Neutrophil (primary cell): ENCODE data around the gene SENP5.
A peak's percentile ranks its signal among the peaks of the same experiment; 100 is the strongest.

Source experiments
- H3K27ac ChIP-seq: fragments of 200-600 bp; sonication (generic); 2 replicates; pipeline ENCODE4 v1.5.1; 2016; ENCODE audit warnings: mild to moderate bottlenecking, moderate library complexity
- H3K27me3 ChIP-seq: fragments of 200-600 bp; sonication (generic); 2 replicates; pipeline ENCODE4 v1.6.0; 2016; ENCODE audit warnings: mild to moderate bottlenecking
- H3K36me3 ChIP-seq: fragments of 200-600 bp; sonication (generic); 2 replicates; pipeline ENCODE4 v1.5.1; 2017
- H3K4me1 ChIP-seq, 2 experiments: fragments of 200-600 bp in 1 of 2; sonication (generic) in 1 of 2; 1 replicate in 1 of 2; 2 replicates in 1 of 2; pipeline versions ENCODE4 v1.5.1 to v1.6.1; 2013 to 2016; ENCODE audit warnings: low read depth in 1 of 2, low read length in 1 of 2, mild to moderate bottlenecking in 1 of 2, moderate library complexity in 1 of 2; ENCODE audit not compliant: control insufficient read depth in 1 of 2, insufficient read depth in 1 of 2
- H3K4me3 ChIP-seq, 2 experiments: fragments of 200-600 bp in 1 of 2; sonication (generic) in 1 of 2; 1 replicate in 1 of 2; 2 replicates in 1 of 2; pipeline ENCODE4 v1.5.1; 2013 to 2016; ENCODE audit warnings: low read depth in 1 of 2, low read length in 1 of 2, mild to moderate bottlenecking in 1 of 2, moderate library complexity in 1 of 2
- H3K9me3 ChIP-seq: fragments of 200-600 bp; sonication (generic); 2 replicates; pipeline ENCODE4 v1.5.1; 2016
- TF ChIP-seq, protein P1 (sequence below): fragments of 200-600 bp; sonication (generic); IDR thresholded peaks from 2 replicates; pipeline ENCODE4 v1.5.1; 2016; ENCODE audit warnings: antibody characterized with exemption

The SENP5 gene

DNA sequence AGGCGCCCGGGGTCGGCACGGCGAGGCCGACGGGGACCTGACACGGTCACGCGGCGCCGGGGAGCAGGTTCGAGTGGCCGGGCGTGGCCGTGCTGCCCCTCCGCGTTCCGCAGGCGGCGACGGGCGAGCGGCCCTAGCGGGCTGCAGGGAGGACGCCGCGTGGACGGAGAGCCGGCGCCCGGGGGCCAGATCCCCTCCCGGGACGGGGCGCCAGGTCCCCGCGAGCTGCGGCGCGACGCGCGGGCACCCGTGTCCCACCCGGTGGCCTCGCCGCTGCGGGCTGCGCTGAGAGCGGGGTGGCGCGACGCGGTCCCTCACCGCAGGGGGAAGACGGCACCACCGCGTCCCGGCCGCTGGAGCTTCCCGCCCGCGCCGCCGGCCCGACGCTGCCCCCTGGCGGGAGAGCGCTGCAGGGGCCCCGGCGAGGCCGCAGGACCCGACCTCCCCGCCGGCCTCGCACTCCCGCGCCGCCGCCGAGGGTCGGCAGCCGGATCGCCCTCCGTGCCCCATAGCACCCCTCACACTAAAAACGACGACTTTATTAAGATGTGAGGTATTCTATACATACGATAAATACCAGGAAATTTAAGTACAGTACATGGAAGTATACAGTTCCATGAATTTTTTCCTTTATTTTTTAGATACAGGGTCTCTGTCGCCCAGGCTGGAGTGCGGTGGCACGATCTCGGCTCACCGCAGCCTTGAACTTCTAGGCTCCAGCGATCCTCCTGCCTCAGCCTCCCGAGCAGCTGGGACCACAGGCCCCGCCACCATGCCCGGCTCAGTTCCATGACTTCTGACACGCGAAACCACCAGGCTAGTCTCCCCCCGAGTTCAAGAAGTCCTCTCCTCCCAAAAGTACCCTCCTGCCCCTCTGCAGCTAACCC is 102.2 kb downstream of the SENP5 start:
- peak overlapping the region; percentile 62 for H3K27ac ChIP-seq
- H3K36me3 ChIP-seq, result no peaks in the 10 kb centered on the region

GRCh38 chr3:196970547-196971093 is 102.9 kb downstream of the SENP5 start:
- Histone ChIP-seq H3K36me3 (no peaks in the 10 kb centered on the region), H3K9me3 (no peaks in the 10 kb centered on the region), H3K4me1 (peaks cover 9 to 14% of the 10 kb centered on the region in 2 experiments), H3K27ac (no peak overlapping the region), H3K27me3 (peaks cover 32% of the 10 kb centered on the region), H3K4me3 (no peak overlapping the region)
- TF ChIP-seq, protein P1, sequence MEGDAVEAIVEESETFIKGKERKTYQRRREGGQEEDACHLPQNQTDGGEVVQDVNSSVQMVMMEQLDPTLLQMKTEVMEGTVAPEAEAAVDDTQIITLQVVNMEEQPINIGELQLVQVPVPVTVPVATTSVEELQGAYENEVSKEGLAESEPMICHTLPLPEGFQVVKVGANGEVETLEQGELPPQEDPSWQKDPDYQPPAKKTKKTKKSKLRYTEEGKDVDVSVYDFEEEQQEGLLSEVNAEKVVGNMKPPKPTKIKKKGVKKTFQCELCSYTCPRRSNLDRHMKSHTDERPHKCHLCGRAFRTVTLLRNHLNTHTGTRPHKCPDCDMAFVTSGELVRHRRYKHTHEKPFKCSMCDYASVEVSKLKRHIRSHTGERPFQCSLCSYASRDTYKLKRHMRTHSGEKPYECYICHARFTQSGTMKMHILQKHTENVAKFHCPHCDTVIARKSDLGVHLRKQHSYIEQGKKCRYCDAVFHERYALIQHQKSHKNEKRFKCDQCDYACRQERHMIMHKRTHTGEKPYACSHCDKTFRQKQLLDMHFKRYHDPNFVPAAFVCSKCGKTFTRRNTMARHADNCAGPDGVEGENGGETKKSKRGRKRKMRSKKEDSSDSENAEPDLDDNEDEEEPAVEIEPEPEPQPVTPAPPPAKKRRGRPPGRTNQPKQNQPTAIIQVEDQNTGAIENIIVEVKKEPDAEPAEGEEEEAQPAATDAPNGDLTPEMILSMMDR, result no peak

More for the DNA sequence above, 102.2 kb downstream of the SENP5 start:
- TF ChIP-seq, protein P1, result peak; percentile 89
- peaks cover 9 to 14% of the 10 kb centered on the region in 2 experiments for H3K4me1 ChIP-seq
- H3K27me3 ChIP-seq, result peaks cover 32% of the 10 kb centered on the region
- H3K4me3 ChIP-seq, result peak overlapping the region; percentile 80 to 91
- no peaks in the 10 kb centered on the region for H3K9me3 ChIP-seq

- Histone ChIP-seq H3K9me3 (no peaks in the 10 kb centered on the region), H3K36me3 (no peaks in the 10 kb centered on the region), H3K4me1 (peaks cover 9 to 14% of the 10 kb centered on the region in 2 experiments), H3K27me3 (peaks cover 32% of the 10 kb centered on the region), H3K27ac (no peak overlapping the region), H3K4me3 (no peak overlapping the region)
- TF ChIP-seq, protein P1, result no peak
Observed at GRCh38 chr3:196971094-196971698, 103.5 kb downstream of the SENP5 start.

DNA sequence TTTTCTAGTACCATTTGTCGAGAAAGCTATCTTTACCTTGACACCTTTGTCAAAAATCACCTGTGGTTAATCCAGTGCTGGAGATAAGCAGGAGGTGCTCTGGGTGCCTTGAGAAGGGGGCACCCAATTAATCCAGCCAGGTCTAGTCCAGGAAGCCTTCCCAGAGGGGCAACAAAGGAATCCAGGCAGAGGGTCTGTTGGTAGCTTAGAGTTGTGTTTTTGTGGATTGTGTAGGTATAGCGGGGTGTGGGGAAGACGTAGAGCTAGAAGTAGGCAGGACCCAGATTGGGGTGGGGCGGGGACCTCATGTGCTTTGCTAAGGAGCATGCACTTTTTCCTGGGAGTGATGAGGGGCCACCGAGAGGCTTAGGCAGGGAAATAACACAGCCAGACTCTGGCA is 106.9 kb downstream of the SENP5 start:
- no peak overlapping the region for H3K27ac ChIP-seq
- peaks cover 13% of the 10 kb centered on the region for H3K27me3 ChIP-seq
- peaks cover 0 to 3% of the 10 kb centered on the region in 2 experiments for H3K4me1 ChIP-seq
- no peaks in the 10 kb centered on the region for H3K36me3 ChIP-seq
- H3K4me3 ChIP-seq, result no peak overlapping the region
- TF ChIP-seq, protein P1, result no peak
- H3K9me3 ChIP-seq, result no peaks in the 10 kb centered on the region

GRCh38 chr3:196975349-196975748 is 107.6 kb downstream of the SENP5 start:
- Histone ChIP-seq H3K36me3 (no peaks in the 10 kb centered on the region), H3K27ac (no peak overlapping the region), H3K4me1 (no peaks in the 10 kb centered on the region), H3K9me3 (no peaks in the 10 kb centered on the region), H3K27me3 (peaks cover 9% of the 10 kb centered on the region), H3K4me3 (no peak overlapping the region)
- TF ChIP-seq, protein P1, result no peak
